ENCODE data around the gene PROK1.

GRCh38 chr1:110424699-110425611 lies 26.0 kb upstream of the PROK1 start:
- no peak for TF ChIP-seq CTCF (IDR thresholded peaks at IDR 0.05)
- no peak for TF ChIP-seq POLR2A (IDR thresholded peaks at IDR 0.05)
